Neural cell (in vitro differentiated cells): ENCODE results near the gene LRRC52. TPM values are rescaled to one million over a fixed set of nuclear protein-coding genes. Genes with fewer than 3 reads are reported as not detected.

ENCODE experiments used
- H2AFZ ChIP-seq: fragments of 200-600, 300-800 bp; sonication (generic), shearing (Covaris generic); 2 replicates; pipeline ENCODE4 v1.6.0; 2014; ENCODE audit warnings: low read depth, mild to moderate bottlenecking, antibody characterized with exemption, low read length, moderate library complexity
- H3F3A ChIP-seq: fragments of 200-600 bp; shearing (Covaris generic); 2 replicates; pipeline ENCODE4 v1.6.1; 2016; ENCODE audit warnings: mild to moderate bottlenecking, moderate library complexity, mixed read lengths, antibody characterized with exemption, low read length; ENCODE audit not compliant: insufficient read depth, poor library complexity, severe bottlenecking
- H3K27ac ChIP-seq: fragments of 200-600, 300-800 bp; sonication (generic), shearing (Covaris generic); 2 replicates; pipeline ENCODE4 v1.5.1; 2014; ENCODE audit warnings: mild to moderate bottlenecking, low read length, moderate library complexity
- H3K27me3 ChIP-seq: fragments of 300-800, 200-600 bp; sonication (generic), shearing (Covaris generic); 2 replicates; pipeline ENCODE4 v1.6.0; 2014; ENCODE audit warnings: mild to moderate bottlenecking, low read depth, low read length, moderate library complexity; ENCODE audit not compliant: insufficient read depth
- H3K36me3 ChIP-seq: fragments of 300-800, 200-600 bp; sonication (generic), shearing (Covaris generic); 2 replicates; pipeline ENCODE4 v1.5.1; 2014; ENCODE audit warnings: mild to moderate bottlenecking, antibody characterized with exemption, low read length, moderate library complexity; ENCODE audit not compliant: insufficient read depth
- H3K4me2 ChIP-seq: fragments of 300-800, 200-600 bp; sonication (generic), shearing (Covaris generic); 2 replicates; pipeline ENCODE4 v1.6.0; 2014; ENCODE audit warnings: mild to moderate bottlenecking, low read length
- H3K4me3 ChIP-seq: fragments of 300-800, 200-600 bp; sonication (generic), shearing (Covaris generic); 2 replicates; pipeline ENCODE4 v1.5.1; 2014; ENCODE audit warnings: mild to moderate bottlenecking, low read length, moderate library complexity
- H3K79me2 ChIP-seq: fragments of 200-600 bp; shearing (Covaris generic); replicated peaks from 2 replicates; pipeline ENCODE4 v1.6.0; 2014; ENCODE audit warnings: mild to moderate bottlenecking, low read length, moderate library complexity; ENCODE audit not compliant: insufficient read depth
- H3K9ac ChIP-seq: fragments of 300-800, 200-600 bp; sonication (generic), shearing (Covaris generic); 2 replicates; pipeline ENCODE4 v1.6.1; 2016; ENCODE audit warnings: mild to moderate bottlenecking, low read length, mixed read lengths
- H3K9me2 ChIP-seq: fragments of 200-600 bp; shearing (Covaris generic); 2 replicates; pipeline ENCODE4 v1.6.1; 2016; ENCODE audit warnings: mild to moderate bottlenecking, low read length, mixed read lengths; ENCODE audit not compliant: insufficient read depth
- H3K9me3 ChIP-seq: fragments of 200-600, 300-800 bp; sonication (generic), shearing (Covaris generic); 2 replicates; pipeline ENCODE4 v1.6.1; 2016; ENCODE audit warnings: mild to moderate bottlenecking, mixed run types, low read length, moderate library complexity, mixed read lengths
- H4K20me1 ChIP-seq: fragments of 200-600 bp; shearing (Covaris generic); 2 replicates; pipeline ENCODE4 v1.6.1; 2016; ENCODE audit warnings: mild to moderate bottlenecking, mixed run types; ENCODE audit not compliant: insufficient read depth
- CTCF ChIP-seq: fragments of 450-650 bp; IDR thresholded peaks from 2 replicates; pipeline ENCODE4 v1.5.1; 2014; ENCODE audit warnings: antibody characterized with exemption, mild to moderate bottlenecking, moderate library complexity; ENCODE audit not compliant: poor library complexity, severe bottlenecking
- EP300 ChIP-seq: fragments of 450-650 bp; conservative IDR thresholded peaks from 2 replicates; pipeline ENCODE4 v1.6.1; 2014; ENCODE audit warnings: antibody characterized with exemption, mild to moderate bottlenecking, moderate library complexity; ENCODE audit not compliant: poor library complexity, severe bottlenecking
- EZH2 ChIP-seq: fragments of 200-600, 300-800 bp; shearing (Covaris generic), sonication (generic); IDR thresholded peaks from 2 replicates; pipeline ENCODE4 v1.6.1; 2014; ENCODE audit warnings: antibody characterized with exemption, low read length, borderline replicate concordance, mild to moderate bottlenecking; ENCODE audit not compliant: insufficient read depth, poor library complexity, severe bottlenecking
- MXI1 ChIP-seq: fragments of 450-650 bp; conservative IDR thresholded peaks from 2 replicates; pipeline ENCODE4 v1.6.1; 2014; ENCODE audit warnings: antibody characterized with exemption, mild to moderate bottlenecking; ENCODE audit not compliant: poor library complexity, severe bottlenecking
- POLR2AphosphoS5 ChIP-seq: IDR thresholded peaks from 2 replicates; pipeline ENCODE4 v1.6.1; 2012
- RAD21 ChIP-seq: fragments of 450-650 bp; conservative IDR thresholded peaks from 2 replicates; pipeline ENCODE4 v1.6.1; 2014; ENCODE audit warnings: antibody characterized with exemption, mild to moderate bottlenecking, moderate library complexity
- REST ChIP-seq: IDR thresholded peaks from 2 replicates; pipeline ENCODE4 v1.6.1; 2012; ENCODE audit warnings: borderline replicate concordance
- SMC3 ChIP-seq: fragments of 450-650 bp; conservative IDR thresholded peaks from 2 replicates; pipeline ENCODE4 v1.6.1; 2014; ENCODE audit warnings: antibody characterized with exemption, mild to moderate bottlenecking, moderate library complexity; ENCODE audit not compliant: poor library complexity
- TAF1 ChIP-seq: IDR thresholded peaks from 2 replicates; pipeline ENCODE4 v1.6.1; 2012; ENCODE audit warnings: low read depth
- polyA plus RNA-seq: library from polyadenylated mRNA; depleted of rRNA; stranded (reverse); fragments of >200 nt; gene quantifications from 2 replicates; pipeline ENCODE4 v1.2.3, GENCODE V29; 2014

The LRRC52 gene
- polyA plus RNA-seq, 1 donor from 2014 or later = not detected

GRCh38 chr1:165524639-165525285 lies 19.0 kb upstream of the LRRC52 start:
- Histone ChIP-seq H3K79me2 (no peaks in the 10 kb centered on the region), H3K36me3 (no peaks in the 10 kb centered on the region), H3K4me2 (no peak overlapping the region), H3F3A (peaks cover 4% of the 10 kb centered on the region), H3K9ac (peak overlapping the region; percentile 6), H4K20me1 (no peaks in the 10 kb centered on the region), H3K27ac (peak overlapping the region; percentile 64), H3K27me3 (no peaks in the 10 kb centered on the region), H3K9me2 (no peaks in the 10 kb centered on the region), H3K9me3 (no peaks in the 10 kb centered on the region), H2AFZ (no peak overlapping the region), H3K4me3 (peak overlapping the region; percentile 33)
- TF ChIP-seq REST = peak; percentile 53
- peak; percentile 55 for TF ChIP-seq EP300
- TF ChIP-seq POLR2AphosphoS5 = peak; percentile 67
- no peak for TF ChIP-seq SMC3

- no peak for TF ChIP-seq REST
- TF ChIP-seq SMC3 = no peak
- TF ChIP-seq MXI1 = no peak
- no peak for TF ChIP-seq CTCF
- no peak for TF ChIP-seq POLR2AphosphoS5
- no peak for TF ChIP-seq RAD21
- TF ChIP-seq EP300 = no peak
- no peak for TF ChIP-seq EZH2
- TF ChIP-seq TAF1 = no peak
- no peaks in the 10 kb centered on the region for H3K27me3 ChIP-seq
Measured at GRCh38 chr1:165525708-165526107, 18.1 kb upstream of the LRRC52 start.

More at GRCh38 chr1:165525708-165526107, 18.1 kb upstream of the LRRC52 start:
- Histone ChIP-seq H3K9me2 (no peaks in the 10 kb centered on the region), H4K20me1 (no peaks in the 10 kb centered on the region), H3K9me3 (no peaks in the 10 kb centered on the region), H3K4me2 (no peak overlapping the region), H3K79me2 (no peaks in the 10 kb centered on the region), H3K9ac (peak overlapping the region; percentile 1), H3K4me3 (no peak overlapping the region), H2AFZ (no peak overlapping the region), H3K36me3 (no peaks in the 10 kb centered on the region), H3K27ac (peak overlapping the region; percentile 64), H3F3A (peaks cover 4% of the 10 kb centered on the region)
